SKM-1 treated with dmso at 0.1 percent for 144 hours (cell line): ENCODE measurements around the gene SEMA6D.

Experiments
- DNase-seq: peaks from one replicate; lab custom pipeline; 2025; ENCODE audit not compliant: unreplicated experiment; lab: John Stamatoyannopoulos, UW

The SEMA6D gene, protein sequence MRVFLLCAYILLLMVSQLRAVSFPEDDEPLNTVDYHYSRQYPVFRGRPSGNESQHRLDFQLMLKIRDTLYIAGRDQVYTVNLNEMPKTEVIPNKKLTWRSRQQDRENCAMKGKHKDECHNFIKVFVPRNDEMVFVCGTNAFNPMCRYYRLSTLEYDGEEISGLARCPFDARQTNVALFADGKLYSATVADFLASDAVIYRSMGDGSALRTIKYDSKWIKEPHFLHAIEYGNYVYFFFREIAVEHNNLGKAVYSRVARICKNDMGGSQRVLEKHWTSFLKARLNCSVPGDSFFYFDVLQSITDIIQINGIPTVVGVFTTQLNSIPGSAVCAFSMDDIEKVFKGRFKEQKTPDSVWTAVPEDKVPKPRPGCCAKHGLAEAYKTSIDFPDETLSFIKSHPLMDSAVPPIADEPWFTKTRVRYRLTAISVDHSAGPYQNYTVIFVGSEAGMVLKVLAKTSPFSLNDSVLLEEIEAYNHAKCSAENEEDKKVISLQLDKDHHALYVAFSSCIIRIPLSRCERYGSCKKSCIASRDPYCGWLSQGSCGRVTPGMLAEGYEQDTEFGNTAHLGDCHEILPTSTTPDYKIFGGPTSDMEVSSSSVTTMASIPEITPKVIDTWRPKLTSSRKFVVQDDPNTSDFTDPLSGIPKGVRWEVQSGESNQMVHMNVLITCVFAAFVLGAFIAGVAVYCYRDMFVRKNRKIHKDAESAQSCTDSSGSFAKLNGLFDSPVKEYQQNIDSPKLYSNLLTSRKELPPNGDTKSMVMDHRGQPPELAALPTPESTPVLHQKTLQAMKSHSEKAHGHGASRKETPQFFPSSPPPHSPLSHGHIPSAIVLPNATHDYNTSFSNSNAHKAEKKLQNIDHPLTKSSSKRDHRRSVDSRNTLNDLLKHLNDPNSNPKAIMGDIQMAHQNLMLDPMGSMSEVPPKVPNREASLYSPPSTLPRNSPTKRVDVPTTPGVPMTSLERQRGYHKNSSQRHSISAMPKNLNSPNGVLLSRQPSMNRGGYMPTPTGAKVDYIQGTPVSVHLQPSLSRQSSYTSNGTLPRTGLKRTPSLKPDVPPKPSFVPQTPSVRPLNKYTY

DNA sequence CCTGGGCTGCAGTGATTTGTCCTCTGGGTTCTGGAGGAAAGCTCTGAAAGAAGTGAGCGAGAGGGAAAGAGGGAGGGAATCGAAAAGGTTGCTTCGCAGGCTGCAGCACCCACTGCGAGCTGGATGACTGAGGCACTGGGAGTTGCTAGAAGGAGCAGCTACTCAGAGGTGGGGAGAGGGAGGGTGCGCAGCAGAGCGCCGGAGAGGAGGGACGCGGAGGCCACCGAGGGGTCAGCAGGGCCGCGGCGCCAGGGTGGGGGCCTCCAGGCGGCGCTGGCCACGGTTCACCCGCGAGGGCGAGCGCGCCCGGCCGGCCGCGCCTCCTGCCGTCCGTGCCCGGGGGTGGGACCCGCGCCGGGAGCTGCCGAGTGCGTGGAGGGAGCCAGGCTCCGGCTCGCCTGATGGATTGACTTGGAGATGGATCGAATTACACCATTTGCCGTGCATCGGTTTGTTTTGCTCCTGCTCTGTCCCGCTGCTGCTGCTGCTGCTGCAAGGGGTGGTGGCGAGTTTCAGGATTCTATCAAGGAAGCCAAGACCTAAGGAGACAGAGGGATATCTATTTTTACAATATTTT is at the start of gene SEMA6D:
TSS of gene SEMA6D (plus strand) at position 470 of the 577 bp plus-strand sequence. CDS start 42,294 bp downstream, outside the sequence.
- no peak for DNase-seq

DNA sequence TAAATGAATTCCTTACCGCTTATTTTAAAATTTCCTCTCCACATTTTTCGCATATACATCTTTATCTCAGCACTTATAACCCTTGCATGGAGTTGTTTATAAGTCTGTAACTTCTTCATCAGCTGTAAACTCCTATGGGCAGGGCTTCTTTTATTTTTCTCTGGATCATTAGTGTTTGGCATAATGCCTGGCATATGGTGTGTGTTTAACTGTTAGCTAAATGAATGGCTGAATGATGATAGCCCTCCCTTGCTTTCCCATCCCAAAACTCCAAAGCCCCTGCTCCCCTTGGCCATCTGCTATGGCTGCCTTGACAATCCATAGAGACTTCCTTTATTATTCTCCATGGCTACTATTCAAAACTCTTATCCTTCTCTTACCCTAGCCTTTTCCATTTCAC is 48.1 kb upstream of the SEMA6D start:
- DNase-seq: no peak

GRCh38 chr15:47670365-47670764 is 46.9 kb upstream of the SEMA6D start:
- DNase-seq: no peak

- no peak for DNase-seq
Observed at GRCh38 chr15:47673232-47673761, 44.0 kb upstream of the SEMA6D start.

- DNase-seq: no peak
Observed at GRCh38 chr15:47674586-47675232, 42.6 kb upstream of the SEMA6D start.

- no peak for DNase-seq
Observed at GRCh38 chr15:47675735-47676134, 41.6 kb upstream of the SEMA6D start.

DNA sequence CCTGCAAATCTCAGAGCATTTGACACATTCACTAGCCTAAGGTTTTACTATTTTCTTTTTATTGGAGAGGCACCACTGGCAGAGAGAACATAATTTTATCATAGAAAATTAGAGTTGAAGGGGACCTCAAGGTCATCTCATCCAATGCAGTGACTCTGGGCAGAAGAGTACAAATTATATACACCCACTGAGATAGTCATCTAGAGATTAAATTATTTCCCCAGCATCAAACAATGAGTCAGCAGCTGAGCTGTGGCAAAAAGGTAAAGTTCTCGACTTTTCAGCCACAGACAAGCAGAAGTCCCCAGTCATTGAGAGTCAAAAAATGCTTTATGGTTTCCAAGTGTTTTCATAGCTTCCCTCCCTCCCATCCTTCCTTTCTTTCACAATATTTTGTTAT is 39.3 kb upstream of the SEMA6D start:
- no peak for DNase-seq

DNA sequence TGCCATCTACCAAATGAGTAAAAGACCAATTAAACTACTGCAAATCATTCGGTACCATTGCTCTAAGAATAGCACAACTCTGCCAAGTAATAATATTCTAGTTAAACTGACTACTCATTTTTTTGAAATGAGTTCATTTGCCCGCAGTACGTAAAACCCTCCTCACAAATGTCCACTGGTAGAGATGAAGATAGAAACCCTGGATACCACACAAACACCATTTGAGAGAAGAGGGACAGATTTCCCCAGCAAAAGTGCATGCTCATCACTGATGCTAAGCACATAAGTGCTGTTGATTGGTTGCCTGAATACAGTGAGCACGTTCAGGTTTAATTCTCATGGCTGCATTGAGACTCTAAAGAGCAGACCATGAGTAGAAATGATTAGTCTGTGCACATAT is 34.6 kb upstream of the SEMA6D start:
- DNase-seq: no peak

DNA sequence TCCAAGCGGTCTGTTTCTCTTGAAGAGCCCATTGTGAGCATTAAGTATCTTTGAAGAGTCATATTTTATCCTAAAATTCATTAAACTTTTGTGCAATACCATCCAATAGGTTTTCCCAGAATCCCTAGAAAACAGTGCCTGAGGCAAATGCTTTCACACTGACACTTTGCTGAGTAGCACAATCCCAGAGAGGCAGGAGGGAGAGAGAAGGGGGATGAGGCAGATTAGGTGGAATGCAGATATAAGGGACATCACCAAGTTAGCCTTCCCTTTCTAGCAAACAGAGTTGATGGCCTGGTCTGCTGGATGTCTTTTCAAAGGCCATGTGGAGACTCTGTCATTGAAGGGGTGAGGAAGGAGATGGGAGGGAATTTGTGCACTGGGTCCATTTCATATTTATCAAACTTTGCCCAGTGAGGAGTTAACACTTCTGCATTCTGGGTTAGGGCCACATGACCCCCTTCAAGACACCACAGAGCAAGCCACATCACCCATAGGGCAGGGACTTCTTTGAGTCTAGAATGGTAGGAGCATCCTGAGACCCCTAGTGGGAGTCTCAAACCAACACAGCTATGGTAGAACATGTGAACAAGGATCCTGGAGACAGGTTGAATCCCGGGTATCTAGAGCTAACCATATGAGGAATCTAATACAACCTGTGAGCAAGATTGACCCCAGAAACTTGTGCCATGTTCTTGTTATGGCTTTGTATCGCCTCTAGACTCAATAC is 32.0 kb upstream of the SEMA6D start:
- no peak for DNase-seq

DNA sequence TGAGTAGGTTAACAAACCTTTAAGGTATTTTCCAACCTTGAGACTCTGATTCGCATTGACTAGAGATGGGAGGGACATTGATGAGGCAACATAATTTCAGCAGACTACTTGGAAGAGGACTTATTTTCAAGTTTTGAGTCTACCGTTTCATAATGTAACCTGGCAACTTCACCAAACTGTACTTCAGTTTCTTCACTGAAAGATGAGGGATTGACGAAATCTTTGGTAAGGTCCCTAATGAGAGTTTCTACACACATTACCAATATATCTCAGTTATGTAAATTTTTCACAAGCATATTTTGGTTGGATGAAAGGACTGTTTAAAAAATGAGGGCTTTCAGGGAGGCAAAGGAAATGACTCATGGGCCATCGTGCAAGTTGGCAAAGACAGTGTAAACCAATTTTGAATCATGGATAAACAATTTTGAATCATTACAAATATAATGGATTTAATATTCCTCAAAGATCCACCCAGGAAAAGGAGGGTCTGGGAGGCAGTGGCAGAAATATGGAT is 28.7 kb upstream of the SEMA6D start:
- DNase-seq: no peak

- no peak for DNase-seq
Observed at GRCh38 chr15:47689660-47690059, 27.6 kb upstream of the SEMA6D start.

DNA sequence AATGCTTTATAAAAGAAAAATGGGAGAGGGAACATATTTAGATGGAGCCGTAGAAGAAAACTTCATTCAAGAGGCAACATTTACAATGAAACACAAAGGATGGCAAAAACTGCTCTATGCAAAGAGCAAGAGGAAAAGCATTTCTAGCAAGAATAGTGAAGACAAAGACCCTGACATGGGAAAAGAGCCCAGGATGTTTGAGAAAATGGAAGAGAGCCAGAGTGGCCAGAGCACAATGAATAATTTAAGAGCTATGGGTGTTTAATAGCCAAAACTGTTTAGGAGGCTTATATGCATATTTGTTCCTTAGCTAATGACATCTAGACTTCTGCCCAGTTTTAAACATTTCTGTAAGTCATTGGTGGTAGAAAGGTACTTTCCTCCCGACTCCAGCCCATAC is 25.4 kb upstream of the SEMA6D start:
- DNase-seq: no peak

DNA sequence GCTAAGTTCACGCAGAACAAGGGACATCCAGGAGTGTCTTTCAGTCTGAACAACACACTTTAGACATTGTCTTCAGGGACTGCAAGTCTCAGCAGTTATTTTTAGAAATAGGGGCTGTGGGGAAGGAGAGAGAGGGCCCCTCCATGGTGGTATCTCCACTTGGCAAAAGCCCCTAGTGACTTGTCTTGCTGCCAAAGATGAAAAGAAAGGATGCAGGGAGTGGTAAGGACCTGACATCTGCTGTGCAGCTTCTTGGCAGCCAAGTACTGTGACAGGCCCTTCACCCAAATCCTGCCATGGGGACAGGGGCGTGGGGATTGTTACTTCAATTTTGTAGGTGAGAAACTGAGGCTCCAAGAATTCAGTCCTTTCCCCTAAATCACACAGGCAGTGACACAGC is 21.0 kb upstream of the SEMA6D start:
- DNase-seq: no peak

DNA sequence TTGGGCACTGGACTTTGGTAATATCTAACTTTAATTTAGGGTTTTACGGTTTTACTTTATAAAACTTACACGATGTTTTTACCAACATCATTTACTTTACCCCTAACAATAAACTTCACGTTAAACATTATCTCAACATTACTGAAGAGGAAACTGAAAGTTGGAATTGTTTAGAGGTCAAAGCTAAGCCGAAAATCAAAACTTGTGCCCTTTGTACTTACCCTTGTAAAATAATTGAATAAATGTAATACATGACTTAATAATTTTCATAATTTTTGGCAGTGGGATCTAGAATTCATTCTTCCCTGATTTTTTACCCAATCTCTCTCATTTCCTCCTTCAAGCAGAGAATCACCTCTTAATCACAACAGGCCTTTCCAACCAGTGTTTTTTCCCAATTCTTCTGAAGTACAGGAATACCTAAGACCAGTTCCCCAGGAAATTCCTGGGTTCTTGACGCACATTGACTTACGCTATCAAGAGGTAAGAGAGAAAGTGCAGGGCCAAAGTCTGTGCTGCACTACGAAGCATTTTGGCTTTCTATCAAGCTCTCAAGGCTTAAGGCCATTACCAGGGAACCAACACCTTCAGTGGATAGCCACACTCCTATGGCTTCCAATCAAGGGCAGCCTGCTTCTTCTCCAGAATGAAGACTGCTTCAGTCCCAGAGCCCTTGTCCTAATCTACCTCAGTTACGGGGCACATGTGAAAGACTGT is 11.9 kb upstream of the SEMA6D start:
- DNase-seq: no peak

- DNase-seq: no peak
Observed at GRCh38 chr15:47707391-47707790, 9.9 kb upstream of the SEMA6D start.

DNA sequence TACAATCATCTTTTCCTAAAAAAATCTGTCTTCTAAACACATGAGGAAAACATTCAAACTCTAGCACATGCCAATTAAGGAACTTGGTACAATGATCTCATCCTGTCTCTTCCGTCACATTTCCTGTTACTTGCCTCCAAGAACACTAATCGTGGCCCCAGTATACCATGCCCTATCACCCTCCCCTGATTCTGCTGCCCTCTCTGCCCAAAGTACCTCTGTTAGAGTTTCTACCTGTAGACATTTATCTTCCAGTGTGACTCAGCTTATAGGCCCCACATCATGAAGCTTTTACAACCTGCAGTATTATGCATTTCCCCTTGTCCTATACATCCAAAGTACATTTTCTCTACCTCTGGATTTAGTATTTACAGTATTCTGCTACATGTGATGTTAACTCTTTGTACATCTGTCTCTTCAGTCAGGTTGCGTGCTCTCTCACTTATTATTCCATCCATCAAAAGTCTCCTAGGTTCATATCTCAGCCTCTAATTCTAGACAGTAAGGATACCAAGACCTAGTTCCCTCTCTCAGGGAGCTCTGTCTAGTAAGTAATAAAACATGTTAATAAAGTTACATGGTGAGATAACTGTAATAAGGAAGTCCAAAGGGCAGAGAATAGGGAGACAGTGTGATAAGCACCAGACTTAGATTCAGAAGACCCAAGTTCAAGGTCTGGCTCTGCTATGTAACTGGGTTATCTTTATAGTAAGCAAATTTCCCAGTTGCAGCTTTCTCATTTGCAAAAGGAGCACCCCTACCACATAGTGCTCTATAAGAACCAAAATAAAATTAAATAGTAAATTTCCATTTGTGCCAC is 8.9 kb upstream of the SEMA6D start:
- no peak for DNase-seq

DNA sequence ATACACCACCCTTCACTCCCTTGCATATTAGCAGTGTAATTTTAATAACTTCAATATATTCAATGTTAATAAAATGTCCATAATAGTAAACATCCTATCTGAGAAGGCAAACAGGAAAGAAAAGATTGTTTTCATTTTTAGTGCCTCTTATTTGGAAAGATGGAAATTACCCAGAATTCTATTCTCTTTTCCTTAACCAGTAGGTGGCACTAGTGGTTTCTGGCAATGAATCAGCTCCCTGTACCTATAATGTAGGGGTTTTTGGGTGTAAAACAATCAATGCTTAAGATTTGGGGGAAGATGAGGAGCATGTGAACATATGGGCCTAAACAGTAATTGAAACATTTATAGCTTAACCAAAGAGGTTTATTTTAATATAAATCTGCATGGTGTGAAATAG is 5.7 kb upstream of the SEMA6D start:
- no peak for DNase-seq

- DNase-seq: no peak
Observed at GRCh38 chr15:47715402-47715801, 1.9 kb upstream of the SEMA6D start.
